ENCODE data around the gene CNNM1.

GRCh38 chr10:99329304-99329553 lies at the start of gene CNNM1:
- no peak for TF ChIP-seq CTCF (IDR thresholded peaks at IDR 0.05)
- TF ChIP-seq POLR2A (IDR thresholded peaks at IDR 0.05), result peak in 2 of 3 donors; percentile 26 to 35
